Ramos (cell line): ENCODE results near the gene MS4A1.

Source experiments
- in situ Hi-C: fragments of 300-500 bp; cut with MboI; formaldehyde crosslinking; loops from one replicate; pipeline ENCODE4 v1.14.3; 2022; ENCODE audit warnings: low sequenced_read_pairs; ENCODE audit not compliant: unreplicated experiment

Gene MS4A1

GRCh38 chr11:60455531-60456042 is at the start of gene MS4A1:
Gene MS4A1 (plus strand): TSS chr11:60455847. CDS start chr11:60462375, 6,528 bp downstream.
- in situ Hi-C loops = loop anchor here (25.0 kb wide), 1 partner anchor 457 kb away; the partner anchor contains the start of genes PRPF19, TMEM109 and TMEM132A

- in situ Hi-C loops = no loop called here
Observed at GRCh38 chr11:60420015-60420414, 35.6 kb upstream of the MS4A1 start.

- in situ Hi-C loops = no loop called here
Observed at GRCh38 chr11:60422609-60423008, 33.0 kb upstream of the MS4A1 start.

- in situ Hi-C loops = no loop called here
Observed at GRCh38 chr11:60428517-60428916, 27.1 kb upstream of the MS4A1 start.

- in situ Hi-C loops = no loop called here
Observed at GRCh38 chr11:60429272-60429671, 26.4 kb upstream of the MS4A1 start, which contains the start of gene MS4A5. Gene MS4A5 (plus strand): TSS chr11:60429572. CDS start chr11:60429675, 103 bp downstream.

- in situ Hi-C loops = no loop called here
Observed at GRCh38 chr11:60431251-60431650, 24.4 kb upstream of the MS4A1 start.

GRCh38 chr11:60433401-60433800 is 22.2 kb upstream of the MS4A1 start:
- in situ Hi-C loops = no loop called here

GRCh38 chr11:60447070-60447469 is 8.6 kb upstream of the MS4A1 start:
- in situ Hi-C loops = no loop called here

GRCh38 chr11:60447846-60448245 is 7.8 kb upstream of the MS4A1 start:
- in situ Hi-C loops = no loop called here

- in situ Hi-C loops = loop anchor here (25.0 kb wide), 1 partner anchor 461 kb away; the partner anchor contains the start of genes PRPF19, TMEM109 and TMEM132A
Observed at GRCh38 chr11:60451185-60451584, 4.5 kb upstream of the MS4A1 start.

GRCh38 chr11:60454212-60454611 is 1.4 kb upstream of the MS4A1 start:
- in situ Hi-C loops = loop anchor here (25.0 kb wide), 1 partner anchor 458 kb away; the partner anchor contains the start of genes PRPF19, TMEM109 and TMEM132A

GRCh38 chr11:60457576-60457975 is 1.9 kb downstream of the MS4A1 start:
- in situ Hi-C loops = loop anchor here (25.0 kb wide), 1 partner anchor 455 kb away; the partner anchor contains the start of genes PRPF19, TMEM109 and TMEM132A

GRCh38 chr11:60459345-60459744 is 3.7 kb downstream of the MS4A1 start:
- in situ Hi-C loops = loop anchor here (25.0 kb wide), 1 partner anchor 453 kb away; the partner anchor contains the start of genes PRPF19, TMEM109 and TMEM132A

- in situ Hi-C loops = loop anchor here (25.0 kb wide), 1 partner anchor 443 kb away; the partner anchor contains the start of genes PRPF19, TMEM109 and TMEM132A
Observed at GRCh38 chr11:60468829-60469228, 13.2 kb downstream of the MS4A1 start.

- in situ Hi-C loops = loop anchor here (25.0 kb wide), 1 partner anchor 443 kb away; the partner anchor contains the start of genes PRPF19, TMEM109 and TMEM132A
Observed at GRCh38 chr11:60469723-60470122, 14.1 kb downstream of the MS4A1 start.

GRCh38 chr11:60477035-60477445 is 21.4 kb downstream of the MS4A1 start:
- in situ Hi-C loops = no loop called here

- in situ Hi-C loops = loop anchor here (5.0 kb wide), 1 partner anchor 115 kb away; no protein-coding TSS in a partner anchor
Observed at GRCh38 chr11:60482361-60482760, 26.7 kb downstream of the MS4A1 start.

- in situ Hi-C loops = no loop called here
Observed at GRCh38 chr11:60485987-60486386, 30.3 kb downstream of the MS4A1 start.

- in situ Hi-C loops = no loop called here
Observed at GRCh38 chr11:60492488-60493009, 36.9 kb downstream of the MS4A1 start, which contains the start of gene MS4A12. Gene MS4A12 (plus strand): TSS chr11:60492778. CDS start chr11:60497319, 4,541 bp downstream.

- in situ Hi-C loops = no loop called here
Observed at GRCh38 chr11:60493454-60493853, 37.8 kb downstream of the MS4A1 start.

GRCh38 chr11:60498399-60498798 is 42.8 kb downstream of the MS4A1 start:
- in situ Hi-C loops = no loop called here
